Measurements from ENCODE around the gene TTC24.
"Not testable (repeated sequence)": the region's sequence is repeated elsewhere in the genome, so short reads cannot be mapped to it uniquely, and the experiment has no call there.

Gene TTC24

GRCh38 chr1:156601892-156602291 lies 22.4 kb downstream of the TTC24 start:
- H3K4me3 ChIP-seq (ENCODE audit: low read depth, low read length), result peak overlapping the region; percentile 62
- no peak for DNase-seq (ENCODE audit: low read depth)
- TF ChIP-seq CTCF (IDR thresholded peaks at IDR 0.05; ENCODE audit: control insufficient read depth, extremely low read depth, insufficient read depth), result no peak

- no peak for TF ChIP-seq CTCF (IDR thresholded peaks at IDR 0.05; ENCODE audit: control insufficient read depth, extremely low read depth, insufficient read depth)
- no peak for DNase-seq (ENCODE audit: low read depth)
- no peak overlapping the region for H3K4me3 ChIP-seq (ENCODE audit: low read depth, low read length)
Measured at GRCh38 chr1:156602557-156602993, 23.1 kb downstream of the TTC24 start.

- DNase-seq (ENCODE audit: low read depth), result not testable (repeated sequence)
Measured at GRCh38 chr1:156607344-156607743, 27.8 kb downstream of the TTC24 start.

GRCh38 chr1:156608036-156608674 lies 28.6 kb downstream of the TTC24 start:
- peak; percentile 57 for DNase-seq (ENCODE audit: low read depth)
- H3K4me3 ChIP-seq (ENCODE audit: low read depth, low read length), result no peak overlapping the region
- TF ChIP-seq CTCF (IDR thresholded peaks at IDR 0.05; ENCODE audit: control insufficient read depth, extremely low read depth, insufficient read depth), result peak; percentile 89

More at GRCh38 chr1:156607344-156607743, 27.8 kb downstream of the TTC24 start:
- H3K4me3 ChIP-seq (ENCODE audit: low read depth, low read length), result not testable (repeated sequence)

- no peak overlapping the region for H3K4me3 ChIP-seq (ENCODE audit: low read depth, low read length)
- DNase-seq (ENCODE audit: low read depth), result no peak
Measured at GRCh38 chr1:156608981-156609380, 29.5 kb downstream of the TTC24 start.

GRCh38 chr1:156610072-156610471 lies 30.5 kb downstream of the TTC24 start:
- H3K4me3 ChIP-seq (ENCODE audit: low read depth, low read length); DNase-seq (ENCODE audit: low read depth): not testable (repeated sequence)

More at GRCh38 chr1:156608981-156609380, 29.5 kb downstream of the TTC24 start:
- peak; percentile 41 for TF ChIP-seq CTCF (IDR thresholded peaks at IDR 0.05; ENCODE audit: control insufficient read depth, extremely low read depth, insufficient read depth)

GRCh38 chr1:156612666-156613065 lies 33.1 kb downstream of the TTC24 start:
- DNase-seq (ENCODE audit: low read depth), result no peak
- no peak for TF ChIP-seq CTCF (IDR thresholded peaks at IDR 0.05; ENCODE audit: control insufficient read depth, extremely low read depth, insufficient read depth)
- H3K4me3 ChIP-seq (ENCODE audit: low read depth, low read length), result no peak overlapping the region

- no peak for DNase-seq (ENCODE audit: low read depth)
- TF ChIP-seq CTCF (IDR thresholded peaks at IDR 0.05; ENCODE audit: control insufficient read depth, extremely low read depth, insufficient read depth), result no peak
- H3K4me3 ChIP-seq (ENCODE audit: low read depth, low read length), result peak overlapping the region; percentile 13
Measured at GRCh38 chr1:156615946-156616345, 36.4 kb downstream of the TTC24 start.

Data from LNCaP clone FGC (cell line).